Thymus (tissue), 11 donors: ENCODE measurements around the gene LIN54. TPM values are rescaled to one million over a fixed set of nuclear protein-coding genes. Genes with fewer than 3 reads are reported as not detected.
"Not testable (repeated sequence)": the region's sequence is repeated elsewhere in the genome, so short reads cannot be mapped to it uniquely, and the experiment has no call there.

ENCODE experiments used
- DNase-seq, 9 donors: peaks; one replicate each; pipeline ENCODE4 v3.0.0-alpha.2; 2013; ENCODE audit warnings: low spot score in 9 of 9, low read depth in 6 of 9, missing footprints in 1 of 9
- H3K27ac ChIP-seq, 2 donors: one replicate each; pipeline ENCODE4 v1.5.1; 2013; ENCODE audit warnings: control low read depth in 1 of 2, low read depth in 1 of 2, low read length in 1 of 2, mild to moderate bottlenecking in 1 of 2, moderate library complexity in 1 of 2
- H3K27me3 ChIP-seq, 2 donors: one replicate each; pipeline ENCODE4 v1.5.1; 2013; ENCODE audit warnings: low read length in 1 of 2; ENCODE audit not compliant: control insufficient read depth in 2 of 2, insufficient read depth in 1 of 2
- H3K36me3 ChIP-seq, 2 donors: one replicate each; pipeline ENCODE4 v1.5.1; 2013; ENCODE audit warnings: low read length in 1 of 2, mild to moderate bottlenecking in 1 of 2, moderate library complexity in 1 of 2; ENCODE audit not compliant: control insufficient read depth in 2 of 2, insufficient read depth in 2 of 2
- H3K4me1 ChIP-seq, 2 donors: one replicate each; pipeline ENCODE4 v1.5.1; 2013; ENCODE audit warnings: low read length in 2 of 2; ENCODE audit not compliant: control insufficient read depth in 2 of 2, insufficient read depth in 2 of 2
- H3K4me3 ChIP-seq, 2 donors: one replicate each; pipeline ENCODE4 v1.5.1; 2013; ENCODE audit warnings: low read length in 2 of 2, control low read depth in 1 of 2, mild to moderate bottlenecking in 1 of 2
- H3K9me3 ChIP-seq, 2 donors: one replicate each; pipeline ENCODE4 v1.5.1; 2013; ENCODE audit warnings: low read length in 1 of 2, mild to moderate bottlenecking in 1 of 2; ENCODE audit not compliant: control insufficient read depth in 2 of 2, insufficient read depth in 1 of 2
- WGBS: extraction: QIAGEN DNeasy Blood & Tissue Kit; methylation state at CpG from one replicate; pipeline ENCODE4 v1.1.7; 2013; 5-methylcytosine and 5-hydroxymethylcytosine counted together
- polyA plus RNA-seq: library from polyadenylated mRNA; stranded (reverse); fragments of 200-250 nt; gene quantifications from one replicate; pipeline ENCODE4 v1.2.3, GENCODE V29; 2013
- total RNA-seq: library from RNA; stranded (reverse); fragments of 120-200 nt; gene quantifications from one replicate; pipeline ENCODE4 v1.2.4, GENCODE V29; 2013
- donor health status: healthy.

LIN54 gene
- total and polyA plus RNA-seq, 2 donors = 5.6 to 17.4 TPM

GRCh38 chr4:83034630-83035494, 24.2 kb upstream of the LIN54 start, which contains the start of gene COPS4:
Gene COPS4, plus strand, starts transcription at chr4:83035183. Its CDS starts 42 bp downstream, at chr4:83035225.
- Histone ChIP-seq H3K9me3 (no peaks in the 10 kb centered on the region), H3K4me3 (peak within 1 kb of the TSS; percentile 83 to 92), H3K27ac (peak within 1 kb of the TSS; percentile 92 to 97), H3K4me1 (peaks cover 12 to 15% of the 10 kb centered on the region in 2 donors), H3K27me3 (no peaks in the 10 kb centered on the region), H3K36me3 (peaks cover 3 to 4% of the 10 kb centered on the region in 2 donors)
- under 1% methylated on average over 39 of the region's 39 CpGs for WGBS
- peak; percentile 94 to 100 (median 98) for DNase-seq

GRCh38 chr4:83029688-83030087, 19.1 kb upstream of the LIN54 start:
- Histone ChIP-seq H3K27me3 (no peaks in the 10 kb centered on the region), H3K4me1 (no peaks in the 10 kb centered on the region), H3K4me3 (no peak overlapping the region), H3K27ac (no peak overlapping the region), H3K9me3 (peaks cover 0 to under 1% of the 10 kb centered on the region in 2 donors), H3K36me3 (no peaks in the 10 kb centered on the region)
- WGBS = 95% methylated on average over 1 of the region's 1 CpG
- DNase-seq = no peak

DNA sequence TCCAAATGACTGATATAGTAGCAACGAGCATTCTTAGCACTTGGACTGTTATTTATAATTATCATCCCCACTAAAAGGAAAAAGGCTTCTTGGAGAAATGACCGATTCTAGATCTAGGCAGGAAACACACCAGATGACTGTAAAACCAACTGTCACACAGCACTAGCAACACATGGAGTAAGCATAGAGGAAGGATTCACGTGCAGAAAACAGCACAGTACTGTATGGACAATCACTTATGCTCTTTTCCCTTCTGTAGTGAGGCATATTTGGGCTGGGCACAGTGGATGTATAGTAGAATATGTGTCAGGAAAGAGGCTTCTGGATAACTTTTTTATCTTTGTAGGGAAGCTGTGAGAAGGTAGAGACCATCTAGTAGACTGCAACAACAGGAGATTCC, 18.4 kb upstream of the LIN54 start:
- no peak for DNase-seq
- Histone ChIP-seq H3K36me3 (no peaks in the 10 kb centered on the region), H3K4me3 (no peak overlapping the region), H3K27me3 (no peaks in the 10 kb centered on the region), H3K4me1 (no peaks in the 10 kb centered on the region), H3K27ac (no peak overlapping the region), H3K9me3 (peaks cover 0 to 6% of the 10 kb centered on the region in 2 donors)
- WGBS = 59% methylated on average over 3 of the region's 3 CpGs

GRCh38 chr4:83025563-83025962, 14.9 kb upstream of the LIN54 start:
- no peak for DNase-seq
- Histone ChIP-seq H3K27me3 (no peaks in the 10 kb centered on the region), H3K4me3 (no peak overlapping the region), H3K27ac (no peak overlapping the region), H3K9me3 (peaks cover 0 to 6% of the 10 kb centered on the region in 2 donors), H3K36me3 (no peaks in the 10 kb centered on the region), H3K4me1 (no peaks in the 10 kb centered on the region)

- Histone ChIP-seq H3K27ac (no peak overlapping the region), H3K4me1 (no peaks in the 10 kb centered on the region), H3K36me3 (no peaks in the 10 kb centered on the region), H3K9me3 (peaks cover 0 to 6% of the 10 kb centered on the region in 2 donors), H3K27me3 (no peaks in the 10 kb centered on the region), H3K4me3 (no peak overlapping the region)
- no peak for DNase-seq
- WGBS = 97% methylated on average over 2 of the region's 2 CpGs
Observed at GRCh38 chr4:83024233-83024632, 13.6 kb upstream of the LIN54 start.

GRCh38 chr4:83023599-83023998, 13.0 kb upstream of the LIN54 start:
- 98% methylated on average over 1 of the region's 1 CpG for WGBS
- not testable (repeated sequence) for H3K4me1 ChIP-seq, H3K27ac ChIP-seq, H3K9me3 ChIP-seq, H3K4me3 ChIP-seq, H3K36me3 ChIP-seq, H3K27me3 ChIP-seq, DNase-seq

DNA sequence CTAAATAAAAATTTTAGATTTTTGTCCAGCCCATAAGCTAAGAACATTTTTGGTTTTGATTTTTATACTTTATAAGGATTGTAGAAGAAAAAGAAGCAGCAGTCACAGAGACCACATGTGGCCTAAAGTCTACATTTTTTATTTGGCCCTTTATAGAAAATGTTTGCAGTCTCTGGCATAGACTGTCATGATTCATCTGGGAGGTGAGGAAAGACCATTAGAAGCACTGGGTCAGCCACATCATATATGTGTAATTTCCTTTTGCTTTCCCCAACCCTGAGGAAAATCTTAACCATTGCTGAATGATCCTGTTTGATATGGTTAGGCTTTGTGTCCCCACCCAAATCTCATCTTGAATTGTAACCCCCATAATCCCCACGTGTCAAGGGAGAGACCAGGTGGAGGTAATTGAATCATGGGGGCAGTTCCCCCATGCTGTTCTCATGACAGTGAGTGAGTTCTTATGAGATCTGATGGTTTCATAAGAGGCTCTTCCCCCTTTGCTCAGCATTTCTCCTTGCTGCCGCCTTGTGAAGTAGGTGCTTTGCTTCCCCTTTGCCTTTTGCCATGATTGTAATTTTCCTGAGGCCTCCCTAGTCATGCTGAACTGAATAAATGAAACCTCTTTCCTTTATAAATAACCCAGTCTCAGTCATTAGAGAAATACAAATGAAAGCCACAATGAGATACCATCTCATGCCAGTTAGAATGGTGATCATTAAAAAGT, 12.3 kb upstream of the LIN54 start:
- no peak overlapping the region for H3K4me3 ChIP-seq
- 96% methylated on average over 2 of the region's 2 CpGs for WGBS
- H3K4me1 ChIP-seq = no peaks in the 10 kb centered on the region
- H3K9me3 ChIP-seq = peaks cover 0 to 6% of the 10 kb centered on the region in 2 donors
- H3K27me3 ChIP-seq = no peaks in the 10 kb centered on the region
- no peaks in the 10 kb centered on the region for H3K36me3 ChIP-seq
- H3K27ac ChIP-seq = no peak overlapping the region
- DNase-seq = no peak

- H3K27ac ChIP-seq = no peak overlapping the region
- 69% methylated on average over 3 of the region's 3 CpGs for WGBS
- H3K36me3 ChIP-seq = no peaks in the 10 kb centered on the region
- H3K4me3 ChIP-seq = no peak overlapping the region
- no peak for DNase-seq
- no peaks in the 10 kb centered on the region for H3K27me3 ChIP-seq
- peaks cover 0 to 6% of the 10 kb centered on the region in 2 donors for H3K9me3 ChIP-seq
- no peaks in the 10 kb centered on the region for H3K4me1 ChIP-seq
Observed at GRCh38 chr4:83019794-83020494, 9.3 kb upstream of the LIN54 start.

DNA sequence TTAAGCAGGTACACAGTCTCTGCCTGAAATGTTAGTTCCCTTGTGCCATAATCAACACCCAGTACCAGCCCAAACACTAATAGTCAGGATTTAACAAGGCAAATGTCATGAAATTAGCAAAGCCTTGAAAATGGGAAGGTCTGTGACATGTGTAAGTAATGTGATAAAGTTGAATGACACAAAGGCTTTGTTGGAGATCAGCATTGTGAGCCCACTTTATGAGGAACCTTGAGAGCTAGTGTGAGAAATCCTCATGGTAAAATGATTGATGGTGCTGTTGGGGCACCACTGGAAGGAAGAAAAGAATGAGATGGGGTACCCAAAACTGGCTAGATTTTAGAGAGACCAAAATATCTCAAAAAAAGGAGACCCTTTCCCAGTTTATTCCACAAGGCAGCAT, 3.3 kb upstream of the LIN54 start:
- H3K27ac ChIP-seq = no peak overlapping the region
- no peak overlapping the region for H3K4me3 ChIP-seq
- DNase-seq = no peak
- H3K27me3 ChIP-seq = no peaks in the 10 kb centered on the region
- H3K9me3 ChIP-seq = no peaks in the 10 kb centered on the region
- no peaks in the 10 kb centered on the region for H3K36me3 ChIP-seq
- peaks cover 14% of the 10 kb centered on the region in 2 donors for H3K4me1 ChIP-seq
